Left ventricle myocardium inferior (tissue), 1 donor: ENCODE data around the gene FRMD4A. TPM values are rescaled to one million over a fixed set of nuclear protein-coding genes. Genes with fewer than 3 reads are reported as not detected.
"Not testable (repeated sequence)": the region's sequence is repeated elsewhere in the genome, so short reads cannot be mapped to it uniquely, and the experiment has no call there.

Source experiments
- DNase-seq: peaks from one replicate; pipeline ENCODE4 v3.0.0-alpha.2; 2020
- H3K27ac ChIP-seq: fragments of 200-600 bp; replicated peaks from 2 replicates; pipeline ENCODE4 v1.8.0; 2021
- H3K27me3 ChIP-seq: fragments of 200-600 bp; 2 replicates; pipeline ENCODE4 v1.8.0; 2021; ENCODE audit warnings: low read depth
- H3K36me3 ChIP-seq: fragments of 200-600 bp; 2 replicates; pipeline ENCODE4 v1.8.0; 2021
- H3K4me1 ChIP-seq: fragments of 200-600 bp; 2 replicates; pipeline ENCODE4 v1.8.0; 2021
- H3K4me3 ChIP-seq: fragments of 200-600 bp; 2 replicates; pipeline ENCODE4 v1.8.0; 2021; ENCODE audit warnings: mild to moderate bottlenecking, moderate library complexity
- H3K9me3 ChIP-seq: fragments of 200-600 bp; replicated peaks from 2 replicates; pipeline ENCODE4 v1.8.0; 2021
- intact Hi-C: fragments of 100-400 bp; cut with micrococcal nuclease; formaldehyde crosslinking; loops from one replicate; pipeline ENCODE4 v1.11.0; 2022
- total RNA-seq: library from RNA; stranded (reverse); fragmentation: NEBNext Ultra II Directional; extraction: Animal tissue kit (Norgen Biotek cat#: 25700); gene quantifications from one replicate; pipeline ENCODE4 v1.2.1, GENCODE V29; 2021
- TF ChIP-seq, protein P1 (sequence below): fragments of 200-600 bp; IDR thresholded peaks from 2 replicates; pipeline ENCODE4 v1.8.0; 2021; ENCODE audit warnings: antibody characterized with exemption, mild to moderate bottlenecking, borderline replicate concordance
- donor health status: DM: no; HTN: yes; CAD: no; lungs with severe emphysema.

FRMD4A gene
- total RNA-seq, 1 donor from 2014 or later = 26.1 TPM

DNA sequence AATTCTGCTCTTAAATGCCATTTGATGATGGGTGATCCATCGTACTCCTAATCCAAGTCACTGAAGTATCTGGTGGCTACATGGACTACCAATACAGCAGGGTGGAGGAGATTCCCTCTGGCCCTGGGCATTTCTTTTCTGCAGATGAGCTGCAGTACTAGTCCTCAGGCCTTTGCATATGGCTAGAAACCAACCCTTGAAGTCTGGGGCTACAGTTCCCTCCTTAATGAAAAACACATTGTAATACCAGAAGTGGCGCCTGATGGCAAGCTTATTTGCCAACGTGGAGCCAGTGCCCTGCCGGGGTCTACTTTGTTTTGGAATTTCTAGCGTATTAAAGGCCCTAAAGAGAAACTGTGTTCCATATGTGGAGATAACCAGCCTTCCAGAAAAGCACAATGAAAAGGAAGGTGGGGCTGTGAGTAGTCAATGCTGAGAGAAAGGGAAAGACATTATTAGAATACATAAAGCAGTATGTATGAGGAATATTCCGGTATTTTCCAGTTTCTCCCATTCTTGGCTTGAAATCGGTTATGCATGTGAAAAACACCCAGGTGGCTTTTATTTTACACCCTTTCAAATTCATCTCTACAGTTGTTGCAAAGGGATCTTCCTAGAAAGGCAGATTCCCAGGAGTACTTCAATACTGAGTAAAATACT lies 375.2 kb downstream of the FRMD4A start:
- no peaks in the 10 kb centered on the region for H3K9me3 ChIP-seq
- no peak for DNase-seq
- intact Hi-C loops = loop anchor here (10.0 kb wide), 1 partner anchor 161 kb away; no protein-coding TSS in a partner anchor
- H3K27ac ChIP-seq = peak overlapping the region; percentile 68
- H3K36me3 ChIP-seq = no peaks in the 10 kb centered on the region
- TF ChIP-seq, protein P1, sequence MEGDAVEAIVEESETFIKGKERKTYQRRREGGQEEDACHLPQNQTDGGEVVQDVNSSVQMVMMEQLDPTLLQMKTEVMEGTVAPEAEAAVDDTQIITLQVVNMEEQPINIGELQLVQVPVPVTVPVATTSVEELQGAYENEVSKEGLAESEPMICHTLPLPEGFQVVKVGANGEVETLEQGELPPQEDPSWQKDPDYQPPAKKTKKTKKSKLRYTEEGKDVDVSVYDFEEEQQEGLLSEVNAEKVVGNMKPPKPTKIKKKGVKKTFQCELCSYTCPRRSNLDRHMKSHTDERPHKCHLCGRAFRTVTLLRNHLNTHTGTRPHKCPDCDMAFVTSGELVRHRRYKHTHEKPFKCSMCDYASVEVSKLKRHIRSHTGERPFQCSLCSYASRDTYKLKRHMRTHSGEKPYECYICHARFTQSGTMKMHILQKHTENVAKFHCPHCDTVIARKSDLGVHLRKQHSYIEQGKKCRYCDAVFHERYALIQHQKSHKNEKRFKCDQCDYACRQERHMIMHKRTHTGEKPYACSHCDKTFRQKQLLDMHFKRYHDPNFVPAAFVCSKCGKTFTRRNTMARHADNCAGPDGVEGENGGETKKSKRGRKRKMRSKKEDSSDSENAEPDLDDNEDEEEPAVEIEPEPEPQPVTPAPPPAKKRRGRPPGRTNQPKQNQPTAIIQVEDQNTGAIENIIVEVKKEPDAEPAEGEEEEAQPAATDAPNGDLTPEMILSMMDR = no peak
- H3K4me1 ChIP-seq = peaks cover 15% of the 10 kb centered on the region
- no peak overlapping the region for H3K4me3 ChIP-seq
- H3K27me3 ChIP-seq = no peaks in the 10 kb centered on the region

DNA sequence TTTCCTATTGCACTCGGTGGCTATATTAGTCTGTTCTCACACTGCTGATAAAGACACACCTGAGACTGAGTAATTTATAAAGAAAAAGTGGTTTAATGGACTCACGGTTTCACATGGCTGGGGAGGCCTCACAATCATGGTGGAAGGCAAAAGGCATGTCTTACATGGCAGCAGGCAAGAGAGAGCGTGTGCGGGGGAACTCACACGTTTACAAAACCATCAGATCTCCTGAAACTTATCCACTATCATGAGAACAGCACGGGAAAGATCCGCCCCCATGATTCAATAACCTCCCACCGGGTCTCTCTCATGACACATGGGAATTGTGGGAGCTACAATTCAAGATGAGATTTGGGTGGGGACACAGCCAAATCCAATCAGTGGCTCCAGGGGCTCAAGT lies 376.5 kb downstream of the FRMD4A start:
- not testable (repeated sequence) for H3K9me3 ChIP-seq, H3K36me3 ChIP-seq, H3K4me3 ChIP-seq, H3K27me3 ChIP-seq, DNase-seq, H3K4me1 ChIP-seq, H3K27ac ChIP-seq
- intact Hi-C loops = loop anchor here (10.0 kb wide), 1 partner anchor 159 kb away; no protein-coding TSS in a partner anchor

GRCh38 chr10:13953371-13953770 lies 377.4 kb downstream of the FRMD4A start:
- H3K4me3 ChIP-seq = no peak overlapping the region

DNA sequence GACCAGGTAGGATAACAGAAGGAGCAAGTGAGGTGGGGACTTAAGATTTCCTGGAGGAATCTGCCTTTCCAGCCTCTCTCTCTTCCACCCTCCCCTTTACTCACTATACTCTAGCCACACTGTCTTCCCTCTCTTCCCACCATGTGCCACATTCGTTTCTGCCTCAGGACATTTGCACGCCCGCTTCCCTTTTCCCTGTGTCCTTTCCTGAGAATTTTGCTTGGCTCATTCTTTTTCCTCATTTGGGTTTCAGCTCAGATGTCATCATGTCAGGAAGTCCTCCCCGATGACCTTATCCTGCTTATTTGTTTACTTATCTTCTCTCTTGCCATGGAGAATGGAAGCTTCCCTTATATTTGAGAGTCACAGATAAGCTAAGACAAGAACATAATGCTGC lies 380.2 kb downstream of the FRMD4A start:
- peak overlapping the region; percentile 62 for H3K27ac ChIP-seq
- H3K4me3 ChIP-seq = no peak overlapping the region
- H3K27me3 ChIP-seq = no peaks in the 10 kb centered on the region
- intact Hi-C loops = loop anchor here (10.0 kb wide), 1 partner anchor 156 kb away; no protein-coding TSS in a partner anchor
- TF ChIP-seq, protein P1 = no peak
- peaks cover 14% of the 10 kb centered on the region for H3K4me1 ChIP-seq
- no peaks in the 10 kb centered on the region for H3K9me3 ChIP-seq
- no peaks in the 10 kb centered on the region for H3K36me3 ChIP-seq
- no peak for DNase-seq

More at GRCh38 chr10:13953371-13953770, 377.4 kb downstream of the FRMD4A start:
- H3K36me3 ChIP-seq = no peaks in the 10 kb centered on the region
- peaks cover 4% of the 10 kb centered on the region for H3K4me1 ChIP-seq
- no peak overlapping the region for H3K27ac ChIP-seq
- no peak for DNase-seq
- intact Hi-C loops = loop anchor here (10.0 kb wide), 1 partner anchor 159 kb away; no protein-coding TSS in a partner anchor
- H3K27me3 ChIP-seq = no peaks in the 10 kb centered on the region
- no peaks in the 10 kb centered on the region for H3K9me3 ChIP-seq
- TF ChIP-seq, protein P1 = no peak

DNA sequence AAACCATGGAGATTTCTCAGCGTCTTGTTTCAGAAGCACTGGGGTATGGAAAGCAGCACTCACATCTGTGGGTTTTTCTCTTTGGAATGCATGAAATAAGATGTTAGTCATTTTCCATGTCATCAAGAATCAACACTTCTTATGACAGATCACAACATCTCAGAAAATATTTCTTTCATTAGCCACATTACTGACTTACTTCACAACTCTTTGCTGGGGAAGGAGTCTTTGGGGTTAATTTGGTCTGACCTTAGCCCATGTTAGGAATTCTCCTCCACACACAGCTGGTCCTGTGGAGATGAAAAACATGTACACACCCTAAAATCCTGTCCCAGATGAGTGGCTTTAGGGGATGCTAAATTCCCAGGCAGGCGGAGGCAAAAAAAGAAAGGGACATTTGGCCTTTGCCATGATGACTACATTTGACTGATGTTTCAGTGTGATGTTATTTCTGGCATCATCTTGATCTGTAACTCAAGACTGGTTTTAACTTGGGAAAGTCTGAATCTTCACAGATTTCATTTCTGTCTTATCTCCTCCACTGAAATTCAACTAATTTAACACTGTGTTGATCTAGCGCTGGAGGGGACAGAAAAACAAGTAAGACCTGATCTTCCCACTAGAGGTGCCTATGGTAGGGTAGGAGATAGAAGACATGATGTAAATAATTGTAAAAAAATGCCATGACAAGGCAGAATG lies 380.7 kb downstream of the FRMD4A start:
- intact Hi-C loops = loop anchor here (10.0 kb wide), 1 partner anchor 155 kb away; no protein-coding TSS in a partner anchor

More for the DNA sequence above, 380.7 kb downstream of the FRMD4A start:
- peaks cover 20% of the 10 kb centered on the region for H3K4me1 ChIP-seq
- no peaks in the 10 kb centered on the region for H3K36me3 ChIP-seq
- no peaks in the 10 kb centered on the region for H3K27me3 ChIP-seq
- no peaks in the 10 kb centered on the region for H3K9me3 ChIP-seq
- TF ChIP-seq, protein P1 = no peak
- H3K27ac ChIP-seq = peak overlapping the region; percentile 62
- DNase-seq = no peak
- no peak overlapping the region for H3K4me3 ChIP-seq
